ENCODE measurements around the gene ZNF665.
"Not testable (repeated sequence)": the region's sequence is repeated elsewhere in the genome, so short reads cannot be mapped to it uniquely, and the experiment has no call there.

The ZNF665 gene

GRCh38 chr19:53156850-53157249 is 36.3 kb downstream of the ZNF665 start:
- no peak for DNase-seq

- DNase-seq = no peak
Observed at GRCh38 chr19:53147645-53148044, 45.5 kb downstream of the ZNF665 start.

DNA sequence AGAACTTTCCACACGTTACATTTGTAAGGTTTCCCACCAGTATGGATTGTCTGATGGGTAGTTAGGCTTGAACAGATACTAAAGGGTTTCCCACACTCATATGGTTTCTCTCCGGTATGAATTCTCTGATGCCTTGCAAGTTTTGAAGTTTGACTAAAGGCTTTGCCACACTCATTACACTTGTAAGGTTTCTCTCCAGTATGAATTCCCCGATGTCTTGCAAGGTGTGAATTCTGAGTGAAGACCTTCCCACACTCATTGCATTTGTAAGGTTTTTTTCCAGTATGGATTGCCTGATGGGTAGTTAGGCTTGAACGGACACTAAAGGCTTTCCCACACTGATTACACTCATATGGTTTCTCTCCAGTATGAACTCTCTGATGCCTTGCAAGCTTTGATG is 52.8 kb downstream of the ZNF665 start:
- DNase-seq = no peak

DNA sequence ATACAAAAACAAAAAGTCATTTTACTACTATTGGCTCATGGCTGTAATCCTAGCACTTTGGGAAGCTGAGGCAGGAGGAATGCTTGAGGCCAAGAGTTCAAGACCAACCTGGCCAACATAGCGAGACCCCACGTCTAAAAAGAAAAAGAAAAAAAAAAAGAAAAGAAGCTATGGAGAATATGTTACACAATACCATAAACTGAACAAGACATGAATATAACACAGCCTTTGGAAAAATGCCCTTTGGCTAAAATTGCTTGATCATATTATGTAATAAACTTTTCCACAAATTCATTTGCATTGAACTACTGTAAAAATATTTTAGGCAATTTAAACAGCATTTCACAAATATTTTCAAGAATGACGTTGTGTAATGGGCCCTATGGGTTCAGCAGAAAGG is 56.7 kb downstream of the ZNF665 start:
- DNase-seq = no peak

- no peak for DNase-seq
Observed at GRCh38 chr19:53132141-53132991, 60.8 kb downstream of the ZNF665 start, which contains the start of gene ZNF415. ZNF415 (minus strand) TSS chr19:53132910; CDS start chr19:53122676, 10,234 bp downstream.

DNA sequence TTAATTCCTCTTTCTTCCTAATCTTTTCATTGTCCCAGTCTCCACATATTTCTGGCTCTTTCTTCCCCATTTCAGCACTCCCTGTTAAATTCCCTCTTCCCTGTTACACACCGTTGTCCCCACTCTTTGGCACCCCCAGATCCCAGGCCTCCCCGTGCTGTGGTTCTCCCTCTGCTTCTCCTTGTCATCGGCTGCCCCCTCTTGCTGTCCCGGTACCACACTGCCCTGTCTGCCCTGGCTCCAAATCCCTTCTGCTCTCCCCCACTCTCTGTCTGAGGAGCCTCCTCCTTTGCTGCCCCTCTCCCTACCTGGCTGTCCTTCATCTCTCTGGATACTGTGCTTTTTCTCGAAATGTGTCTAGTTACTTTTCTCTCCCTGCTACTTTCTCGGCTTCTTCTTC is 61.4 kb downstream of the ZNF665 start:
- no peak for DNase-seq

DNA sequence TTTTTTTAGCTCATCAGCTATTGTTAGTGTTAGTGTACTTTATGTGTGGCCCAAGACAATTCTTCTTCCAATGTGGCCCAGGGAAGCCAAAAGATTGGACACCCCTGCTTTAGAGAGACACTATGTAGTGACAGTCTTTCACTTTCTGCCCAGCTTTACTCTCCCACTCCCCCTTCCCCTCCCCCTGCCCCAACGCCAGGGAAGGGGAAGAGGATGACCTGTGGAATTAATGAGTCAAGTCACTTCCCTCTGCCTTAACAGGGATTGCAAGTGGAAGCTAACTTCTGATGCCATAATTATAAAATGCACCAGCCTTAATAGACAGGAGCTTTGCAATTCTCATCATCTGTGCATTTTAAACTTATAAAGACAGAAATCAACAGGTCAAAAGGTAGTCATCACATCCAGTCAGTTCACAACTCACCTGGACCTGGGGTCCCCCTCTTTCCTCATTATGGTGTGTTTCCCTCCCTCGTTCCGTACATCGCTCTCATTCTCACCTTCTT is 62.0 kb downstream of the ZNF665 start:
- DNase-seq = no peak

GRCh38 chr19:53130506-53130905 is 62.7 kb downstream of the ZNF665 start:
- no peak for DNase-seq

- DNase-seq = not testable (repeated sequence)
Observed at GRCh38 chr19:53126733-53127526, 66.2 kb downstream of the ZNF665 start.

- DNase-seq = no peak
Observed at GRCh38 chr19:53123400-53123799, 69.8 kb downstream of the ZNF665 start.
